ENCODE data around the gene PTRH1. TPM values are rescaled to one million over a fixed set of nuclear protein-coding genes. Genes with fewer than 3 reads are reported as not detected.

PTRH1 gene
- total RNA-seq: 17.8 and 32.0 TPM in 2 replicates

GRCh38 chr9:127715470-127716337, at the start of gene PTRH1, which contains the start of gene TTC16:
PTRH1 (minus strand) TSS chr9:127715663; CDS start chr9:127715639, 24 bp downstream.
TTC16 (plus strand) TSS chr9:127716079; CDS start chr9:127716146, 67 bp downstream.

DNA sequence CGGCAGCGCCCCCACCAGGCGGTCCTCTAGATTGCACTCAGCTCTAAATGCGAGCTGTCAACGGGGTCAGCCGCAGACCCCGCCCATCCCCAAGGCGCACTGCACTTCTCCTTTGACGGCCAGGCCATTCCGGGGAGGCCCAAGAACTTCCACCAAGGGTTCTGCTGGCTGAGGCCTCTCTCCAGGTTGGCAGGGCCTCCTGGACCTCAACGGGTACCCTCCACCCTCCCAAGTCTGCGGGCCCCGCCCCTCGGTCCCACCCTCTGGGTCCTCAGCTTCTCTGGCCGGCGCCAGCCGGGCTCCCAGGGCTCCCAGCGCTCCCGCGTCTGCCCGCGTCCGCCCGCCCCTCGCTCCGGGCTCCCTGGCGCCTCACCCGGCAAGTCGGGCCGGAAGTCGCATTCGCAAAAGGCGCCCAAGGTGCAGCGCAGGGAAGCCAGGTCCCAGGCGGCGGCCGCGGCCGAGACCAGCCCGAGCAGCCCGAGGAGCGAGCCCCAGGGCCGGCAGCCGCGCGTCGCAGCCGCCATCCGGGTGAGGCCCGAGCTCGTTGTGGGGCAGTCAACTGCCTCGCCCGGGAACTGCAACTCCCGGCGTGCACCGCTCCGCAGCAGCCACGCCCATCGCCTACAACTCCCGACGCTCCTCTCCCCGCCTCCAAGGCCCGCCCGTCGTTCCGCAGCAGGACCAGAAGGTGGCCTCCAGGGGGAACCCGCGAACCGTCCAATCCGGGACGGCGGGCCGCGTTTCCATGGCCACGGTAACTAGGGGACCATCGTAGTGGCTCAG, 19.5 kb upstream of the PTRH1 start, which contains the start of gene TOR2A:
Gene TOR2A (minus strand): TSS at position 548 of the 783 bp plus-strand sequence. CDS start 24 bp downstream, at position 524.

DNA sequence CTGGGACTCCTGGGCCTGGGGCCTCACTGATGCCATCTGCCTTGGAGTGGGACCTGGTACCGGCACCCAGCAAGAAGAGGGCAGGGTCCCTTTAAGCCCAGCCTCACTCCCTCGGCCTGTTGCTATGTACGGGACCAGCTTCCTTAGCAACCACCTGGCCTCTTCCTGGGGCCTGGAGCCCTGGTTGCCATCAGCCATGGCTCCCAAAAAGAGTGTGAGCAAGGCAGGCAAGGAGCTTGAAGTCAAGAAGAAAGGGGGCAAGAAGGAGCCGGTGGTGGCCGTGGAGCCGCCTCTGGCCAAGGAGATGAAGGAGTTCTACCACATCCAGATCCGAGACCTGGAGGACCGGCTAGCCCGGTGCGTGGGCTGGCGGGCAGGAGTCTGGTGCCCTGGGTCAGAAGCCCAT, 8.6 kb downstream of the PTRH1 start, which contains the start of gene CFAP157:
Gene CFAP157 (plus strand): TSS at position 153 of the 406 bp plus-strand sequence. CDS start 44 bp downstream, at position 197.

Other genes starting within 250 kb of the PTRH1 start
- 19.6 and 23.4 TPM in 2 replicates for gene STXBP1, start 103.4 kb downstream of the PTRH1 start, total RNA-seq
- gene CFAP157, start 8.7 kb downstream of the PTRH1 start, total RNA-seq: 0.28 TPM in 1 of 2 replicates, not detected in the other
- under 0.01 TPM in 1 of 2 replicates, not detected in the other for gene TTC16, start 416 bp upstream of the PTRH1 start, total RNA-seq
- 2.3 and 3.8 TPM in 2 replicates for gene TOR2A, start 19.6 kb upstream of the PTRH1 start, total RNA-seq
- 0.19 and 0.85 TPM in 2 replicates for gene SH2D3C, start 63.0 kb upstream of the PTRH1 start, total RNA-seq
- gene CDK9, start 70.4 kb upstream of the PTRH1 start, total RNA-seq: 36.4 and 37.4 TPM in 2 replicates
- 41.4 and 50.2 TPM in 2 replicates for gene FPGS, start 87.2 kb upstream of the PTRH1 start, total RNA-seq
- gene ENG, start 139.0 kb upstream of the PTRH1 start, total RNA-seq: 24.2 and 34.3 TPM in 2 replicates
- 21.7 and 40.3 TPM in 2 replicates for gene AK1, start 162.0 kb upstream of the PTRH1 start, total RNA-seq
- 33.7 and 51.0 TPM in 2 replicates for gene ST6GALNAC6, start 183.9 kb upstream of the PTRH1 start, total RNA-seq
- 33.3 and 51.4 TPM in 2 replicates for gene ST6GALNAC4, start 201.4 kb upstream of the PTRH1 start, total RNA-seq
- gene PIP5KL1, start 215.1 kb upstream of the PTRH1 start, total RNA-seq: 0.77 and 2.0 TPM in 2 replicates
- gene DPM2, start 222.2 kb upstream of the PTRH1 start, total RNA-seq: 7.9 and 10.0 TPM in 2 replicates

All from regular cardiac myocyte (primary cell).